Hepatocyte (in vitro differentiated cells): ENCODE results near the gene PLBD2. TPM values are rescaled to one million over a fixed set of nuclear protein-coding genes. Genes with fewer than 3 reads are reported as not detected.

Experiments used
- DNase-seq: peaks from one replicate; pipeline ENCODE4 v3.0.0-alpha.2; 2016; ENCODE audit warnings: low spot score
- H2AFZ ChIP-seq: fragments of 200-600 bp; sonication (generic); 2 replicates; pipeline ENCODE4 v1.6.0; 2016; ENCODE audit warnings: antibody characterized with exemption, mild to moderate bottlenecking
- H3K27ac ChIP-seq: fragments of 200-600 bp; sonication (generic); 2 replicates; pipeline ENCODE4 v1.5.1; 2016; ENCODE audit warnings: mild to moderate bottlenecking
- H3K27me3 ChIP-seq: fragments of 200-600 bp; sonication (generic); 2 replicates; pipeline ENCODE4 v1.6.1; 2016
- H3K36me3 ChIP-seq: fragments of 200-600 bp; sonication (generic); replicated peaks from 2 replicates; pipeline ENCODE4 v1.5.1; 2016; ENCODE audit warnings: low read depth; ENCODE audit not compliant: insufficient read depth
- H3K4me1 ChIP-seq: fragments of 200-600 bp; sonication (generic); 2 replicates; pipeline ENCODE4 v1.5.1; 2016; ENCODE audit warnings: mild to moderate bottlenecking, moderate library complexity; ENCODE audit not compliant: insufficient read depth
- H3K4me2 ChIP-seq: fragments of 200-600 bp; sonication (generic); 2 replicates; pipeline ENCODE4 v1.6.0; 2016
- H3K4me3 ChIP-seq: fragments of 200-600 bp; sonication (generic); 2 replicates; pipeline ENCODE4 v1.5.1; 2016; ENCODE audit warnings: mild to moderate bottlenecking
- H3K79me2 ChIP-seq: fragments of 200-600 bp; sonication (generic); 2 replicates; pipeline ENCODE4 v1.6.0; 2017; ENCODE audit warnings: mild to moderate bottlenecking
- H3K9me2 ChIP-seq: fragments of 200-600 bp; sonication (generic); replicated peaks from 2 replicates; pipeline ENCODE4 v1.6.0; 2017; ENCODE audit warnings: mild to moderate bottlenecking; ENCODE audit not compliant: insufficient read depth
- H3K9me3 ChIP-seq: fragments of 200-600 bp; sonication (generic); 2 replicates; pipeline ENCODE4 v1.5.1; 2016; ENCODE audit warnings: low read depth, mild to moderate bottlenecking
- H4K20me1 ChIP-seq: fragments of 200-600 bp; sonication (generic); 2 replicates; pipeline ENCODE4 v1.6.0; 2016; ENCODE audit warnings: mild to moderate bottlenecking; ENCODE audit not compliant: insufficient read depth, poor library complexity, severe bottlenecking
- CTCF ChIP-seq: fragments of 200-600 bp; sonication (generic); IDR thresholded peaks from 2 replicates; pipeline ENCODE4 v1.5.1; 2016; ENCODE audit warnings: antibody characterized with exemption, mild to moderate bottlenecking; ENCODE audit not compliant: poor library complexity
- EZH2 ChIP-seq: fragments of 200-600 bp; sonication (generic); IDR thresholded peaks from 2 replicates; pipeline ENCODE4 v1.6.1; 2016; ENCODE audit warnings: antibody characterized with exemption, mild to moderate bottlenecking, borderline replicate concordance
- EZH2phosphoT487 ChIP-seq: fragments of 200-600 bp; sonication (generic); IDR thresholded peaks from one replicate; pipeline ENCODE4 v1.6.1; 2018; ENCODE audit warnings: antibody characterized with exemption, mild to moderate bottlenecking, low read depth, moderate library complexity; ENCODE audit not compliant: unreplicated experiment, severe bottlenecking
- WGBS: methylation state at CpG from one replicate; pipeline ENCODE4 v1.1.6; 2016; ENCODE audit warnings: low lambda C conversion rate; ENCODE audit errors: missing lambda C conversion rate; 5-methylcytosine and 5-hydroxymethylcytosine counted together
- polyA plus RNA-seq: library from polyadenylated mRNA; unstranded; fragments of >200 nt; fragmentation: Nextera tagmentation; extraction: Ambion mirVana; gene quantifications from 2 replicates; pipeline ENCODE4 v1.2.1, GENCODE V29; 2016
- total RNA-seq: library from RNA; depleted of rRNA; stranded (reverse); fragments of >200 nt; gene quantifications from 2 replicates; pipeline ENCODE4 v1.2.3, GENCODE V29; 2014

Gene PLBD2
- total and polyA plus RNA-seq, 2 experiments from 2014 or later: 32.5 to 47.6 TPM

- Histone ChIP-seq H3K4me2 (no peak overlapping the region), H3K9me3 (no peaks in the 10 kb centered on the region), H3K4me3 (no peak overlapping the region), H3K36me3 (no peaks in the 10 kb centered on the region), H3K79me2 (no peaks in the 10 kb centered on the region), H3K27me3 (no peaks in the 10 kb centered on the region), H4K20me1 (no peaks in the 10 kb centered on the region), H3K27ac (no peak overlapping the region), H3K9me2 (no peaks in the 10 kb centered on the region), H2AFZ (no peak overlapping the region), H3K4me1 (no peaks in the 10 kb centered on the region)
- TF ChIP-seq EZH2phosphoT487 (no peak), CTCF (no peak), EZH2 (no peak)
- WGBS: 80% methylated on average over 4 of the region's 4 CpGs
- DNase-seq: no peak
Observed at GRCh38 chr12:113400362-113400761, 42.0 kb downstream of the PLBD2 start.

GRCh38 chr12:113401066-113402000 lies 42.9 kb downstream of the PLBD2 start:
- H3K36me3 ChIP-seq: no peaks in the 10 kb centered on the region

DNA sequence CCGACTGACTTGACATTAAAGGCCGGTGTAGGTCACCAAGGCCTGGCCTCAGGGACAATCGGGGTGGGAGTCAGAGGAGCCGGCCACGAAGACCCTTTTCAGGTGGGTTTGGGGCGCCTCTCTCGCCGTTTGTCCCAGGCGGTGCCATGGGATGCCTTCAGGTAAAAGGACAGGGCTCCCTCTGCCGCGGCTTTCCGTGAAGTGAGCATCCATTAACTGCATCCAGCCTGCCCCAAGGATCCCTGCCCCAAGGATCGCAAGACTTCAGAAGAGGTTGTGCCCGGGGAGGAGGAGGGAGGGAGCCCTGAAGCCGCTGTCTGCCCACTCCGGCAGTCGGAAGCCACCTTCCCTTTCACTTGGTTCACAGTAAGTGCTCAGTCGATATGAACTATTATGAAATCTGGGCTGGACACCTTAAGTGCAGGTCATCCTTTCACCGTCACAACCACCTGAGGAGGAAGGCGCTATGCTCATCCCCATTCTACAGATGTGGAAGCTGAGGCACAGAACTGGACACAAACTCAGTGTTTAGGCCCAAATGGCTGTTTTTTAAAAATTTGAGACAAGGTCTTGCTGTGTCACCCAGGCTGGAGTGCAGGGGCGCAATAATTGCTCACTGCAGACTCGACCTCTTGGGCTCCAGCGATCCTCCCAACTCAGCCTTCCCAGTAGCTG lies 44.3 kb downstream of the PLBD2 start:
- no peak for DNase-seq
- H3K9me3 ChIP-seq: no peaks in the 10 kb centered on the region
- WGBS: 95% methylated on average over 23 of the region's 23 CpGs
- no peak overlapping the region for H3K4me3 ChIP-seq
- H3K36me3 ChIP-seq: no peaks in the 10 kb centered on the region
- H3K27me3 ChIP-seq: no peaks in the 10 kb centered on the region
- no peak overlapping the region for H2AFZ ChIP-seq
- no peaks in the 10 kb centered on the region for H3K4me1 ChIP-seq
- H3K9me2 ChIP-seq: no peaks in the 10 kb centered on the region
- H3K4me2 ChIP-seq: no peak overlapping the region
- H4K20me1 ChIP-seq: no peaks in the 10 kb centered on the region
- H3K27ac ChIP-seq: no peak overlapping the region
- no peak for TF ChIP-seq EZH2phosphoT487
- H3K79me2 ChIP-seq: no peaks in the 10 kb centered on the region

More at GRCh38 chr12:113401066-113402000, 42.9 kb downstream of the PLBD2 start:
- TF ChIP-seq EZH2phosphoT487: no peak
- TF ChIP-seq EZH2: no peak
- TF ChIP-seq CTCF: no peak
- WGBS: 84% methylated on average over 13 of the region's 13 CpGs
- Histone ChIP-seq H3K4me1 (no peaks in the 10 kb centered on the region), H3K4me3 (no peak overlapping the region), H4K20me1 (no peaks in the 10 kb centered on the region), H3K4me2 (no peak overlapping the region), H3K9me3 (no peaks in the 10 kb centered on the region), H3K27me3 (no peaks in the 10 kb centered on the region), H3K79me2 (no peaks in the 10 kb centered on the region), H2AFZ (no peak overlapping the region), H3K27ac (no peak overlapping the region), H3K9me2 (no peaks in the 10 kb centered on the region)
- no peak for DNase-seq
